GM23248 (cell line): ENCODE results near the gene EEF1A2. TPM values are rescaled to one million over a fixed set of nuclear protein-coding genes. Genes with fewer than 3 reads are reported as not detected.
A peak's percentile ranks its signal among the peaks of the same experiment; 100 is the strongest.

Experiments used
- DNase-seq: peaks from one replicate; pipeline ENCODE4 v3.0.0-alpha.2; 2015
- H2AFZ ChIP-seq: fragments of 200-600 bp; sonication (generic); 2 replicates; pipeline ENCODE4 v1.6.1; 2016; ENCODE audit warnings: antibody characterized with exemption
- H3F3A ChIP-seq: fragments of 200-600 bp; sonication (generic); 2 replicates; pipeline ENCODE4 v1.6.1; 2016; ENCODE audit warnings: mild to moderate bottlenecking, antibody characterized with exemption, mixed run types; ENCODE audit not compliant: insufficient read depth
- H3K27ac ChIP-seq: fragments of 200-600 bp; sonication (generic); 2 replicates; pipeline ENCODE4 v1.5.1; 2016; ENCODE audit warnings: mild to moderate bottlenecking
- H3K27me3 ChIP-seq: fragments of 200-600 bp; sonication (generic); replicated peaks from 2 replicates; pipeline ENCODE4 v1.6.1; 2016; ENCODE audit warnings: mild to moderate bottlenecking; ENCODE audit not compliant: insufficient read depth
- H3K36me3 ChIP-seq: fragments of 200-600 bp; sonication (generic); 2 replicates; pipeline ENCODE4 v1.6.1; 2016; ENCODE audit warnings: low read depth, mild to moderate bottlenecking
- H3K4me1 ChIP-seq: fragments of 200-600 bp; sonication (generic); 2 replicates; pipeline ENCODE4 v1.6.1; 2016; ENCODE audit warnings: mild to moderate bottlenecking; ENCODE audit not compliant: insufficient read depth
- H3K4me2 ChIP-seq: fragments of 200-600 bp; sonication (generic); one replicate; pipeline ENCODE4 v1.6.1; 2016; ENCODE audit warnings: mild to moderate bottlenecking; ENCODE audit not compliant: unreplicated experiment
- H3K4me3 ChIP-seq: fragments of 200-600 bp; sonication (generic); 2 replicates; pipeline ENCODE4 v1.5.1; 2016; ENCODE audit warnings: mild to moderate bottlenecking
- H3K79me2 ChIP-seq: fragments of 200-600 bp; sonication (generic); 2 replicates; pipeline ENCODE4 v1.6.1; 2016; ENCODE audit warnings: mild to moderate bottlenecking; ENCODE audit not compliant: insufficient read depth
- H3K9ac ChIP-seq: fragments of 200-600 bp; sonication (generic); 2 replicates; pipeline ENCODE4 v1.6.1; 2016; ENCODE audit warnings: mild to moderate bottlenecking
- H3K9me2 ChIP-seq: fragments of 200-600 bp; sonication (generic); 2 replicates; pipeline ENCODE4 v1.6.1; 2016; ENCODE audit warnings: mixed run types, mild to moderate bottlenecking, moderate library complexity; ENCODE audit not compliant: insufficient read depth
- H3K9me3 ChIP-seq: fragments of 200-600 bp; sonication (generic); one replicate; pipeline ENCODE4 v1.6.1; 2017; ENCODE audit warnings: low read depth
- H4K20me1 ChIP-seq: fragments of 200-600 bp; sonication (generic); 2 replicates; pipeline ENCODE4 v1.6.0; 2016; ENCODE audit not compliant: insufficient read depth
- EZH2 ChIP-seq: fragments of 200-600 bp; sonication (generic); IDR thresholded peaks from 2 replicates; pipeline ENCODE4 v1.6.1; 2018; ENCODE audit warnings: antibody characterized with exemption, mild to moderate bottlenecking; ENCODE audit not compliant: insufficient read depth, poor library complexity, severe bottlenecking
- EZH2phosphoT487 ChIP-seq: fragments of 200-600 bp; sonication (generic); IDR thresholded peaks from 2 replicates; pipeline ENCODE4 v1.6.1; 2018; ENCODE audit warnings: antibody characterized with exemption, moderate library complexity, mild to moderate bottlenecking, low read depth; ENCODE audit not compliant: insufficient read depth
- WGBS, 2 experiments: methylation state at CpG; one replicate each; pipeline ENCODE4 v1.1.6; 2015 to 2017; ENCODE audit warnings: low lambda C conversion rate in 2 of 2, low coverage in 1 of 2; ENCODE audit errors: missing lambda C conversion rate in 2 of 2; 5-methylcytosine and 5-hydroxymethylcytosine counted together
- in situ Hi-C: fragments of 300-500 bp; cut with MboI; formaldehyde crosslinking; loops from 2 replicates; pipeline ENCODE4 v1.15.0; 2020
- polyA plus RNA-seq: library from polyadenylated mRNA; unstranded; fragments of >200 nt; fragmentation: Nextera tagmentation; extraction: Ambion mirVana; gene quantifications from 2 replicates; pipeline ENCODE4 v1.2.1, GENCODE V29; 2016
- total RNA-seq: library from RNA; depleted of rRNA; stranded (reverse); fragments of >200 nt; shearing (Covaris generic); gene quantifications from 2 replicates; pipeline ENCODE4 v1.2.3, GENCODE V29; 2014

EEF1A2 gene
- total and polyA plus RNA-seq, 2 experiments from 2014 or later, result 0.43 TPM; not detected in 1

GRCh38 chr20:63478346-63479302 lies 20.3 kb downstream of the EEF1A2 start:
- Histone ChIP-seq H3K4me2 (no peak overlapping the region), H3K4me3 (no peak overlapping the region), H3K27ac (no peak overlapping the region), H3K27me3 (peaks cover 30% of the 10 kb centered on the region), H3K36me3 (no peaks in the 10 kb centered on the region), H2AFZ (no peak overlapping the region), H3K4me1 (no peaks in the 10 kb centered on the region), H3K79me2 (no peaks in the 10 kb centered on the region), H3K9me3 (no peaks in the 10 kb centered on the region), H3K9ac (no peak overlapping the region), H3F3A (no peaks in the 10 kb centered on the region), H3K9me2 (no peaks in the 10 kb centered on the region), H4K20me1 (no peaks in the 10 kb centered on the region)
- DNase-seq, result no peak
- in situ Hi-C loops, result no loop called here
- no peak for TF ChIP-seq EZH2phosphoT487
- WGBS, 2 experiments, result 62 to 68% methylated on average over 26 to 32 of the region's 34 CpGs

- no peak overlapping the region for H3K4me2 ChIP-seq
- no peaks in the 10 kb centered on the region for H3K9me3 ChIP-seq
- H3F3A ChIP-seq, result no peaks in the 10 kb centered on the region
- H3K27ac ChIP-seq, result no peak overlapping the region
- H3K36me3 ChIP-seq, result no peaks in the 10 kb centered on the region
- no peaks in the 10 kb centered on the region for H4K20me1 ChIP-seq
- DNase-seq, result no peak
- H3K4me3 ChIP-seq, result no peak overlapping the region
- H3K79me2 ChIP-seq, result no peaks in the 10 kb centered on the region
- H3K9me2 ChIP-seq, result no peaks in the 10 kb centered on the region
- H3K9ac ChIP-seq, result no peak overlapping the region
- peaks cover 32% of the 10 kb centered on the region for H3K27me3 ChIP-seq
- WGBS, 2 experiments, result 35 to 38% methylated on average over 16 to 17 of the region's 17 CpGs
- TF ChIP-seq EZH2phosphoT487 (no peak), EZH2 (no peak)
- H2AFZ ChIP-seq, result no peak overlapping the region
- in situ Hi-C loops, result no loop called here
- H3K4me1 ChIP-seq, result no peaks in the 10 kb centered on the region
Observed at GRCh38 chr20:63477944-63478343, 20.9 kb downstream of the EEF1A2 start.

GRCh38 chr20:63477061-63477616 lies 21.7 kb downstream of the EEF1A2 start:
- H3K36me3 ChIP-seq, result no peaks in the 10 kb centered on the region
- no peak overlapping the region for H2AFZ ChIP-seq
- H3K4me2 ChIP-seq, result no peak overlapping the region
- H3K4me1 ChIP-seq, result no peaks in the 10 kb centered on the region
- no peaks in the 10 kb centered on the region for H3K9me2 ChIP-seq
- TF ChIP-seq EZH2, result no peak
- TF ChIP-seq EZH2phosphoT487, result no peak
- no peaks in the 10 kb centered on the region for H3K79me2 ChIP-seq
- in situ Hi-C loops, result no loop called here
- no peaks in the 10 kb centered on the region for H3F3A ChIP-seq
- no peak overlapping the region for H3K27ac ChIP-seq
- no peaks in the 10 kb centered on the region for H3K9me3 ChIP-seq
- no peak overlapping the region for H3K4me3 ChIP-seq
- no peak overlapping the region for H3K9ac ChIP-seq
- 16 to 20% methylated on average over 21 of the region's 21 CpGs for WGBS, 2 experiments
- H4K20me1 ChIP-seq, result no peaks in the 10 kb centered on the region
- H3K27me3 ChIP-seq, result peaks cover 33% of the 10 kb centered on the region
- no peak for DNase-seq

GRCh38 chr20:63475209-63475608 lies 23.7 kb downstream of the EEF1A2 start:
- in situ Hi-C loops, result no loop called here
- Histone ChIP-seq H3K4me3 (no peak overlapping the region), H3K9ac (no peak overlapping the region), H3K79me2 (no peaks in the 10 kb centered on the region), H3K9me3 (no peaks in the 10 kb centered on the region), H3K36me3 (no peaks in the 10 kb centered on the region), H3K4me1 (no peaks in the 10 kb centered on the region), H3K4me2 (no peak overlapping the region), H3F3A (no peaks in the 10 kb centered on the region), H3K27me3 (peaks cover 34% of the 10 kb centered on the region), H3K27ac (no peak overlapping the region), H4K20me1 (no peaks in the 10 kb centered on the region), H2AFZ (no peak overlapping the region), H3K9me2 (no peaks in the 10 kb centered on the region)
- TF ChIP-seq EZH2 (no peak), EZH2phosphoT487 (no peak)
- 4 to 5% methylated on average over 16 of the region's 16 CpGs for whole genome bisulfite sequencing, 2 experiments
- peak; percentile 61 for DNase-seq
